Gastroesophageal sphincter (tissue), 4 donors: ENCODE data around the gene ZNRF3. TPM values are rescaled to one million over a fixed set of nuclear protein-coding genes. Genes with fewer than 3 reads are reported as not detected.

Experiments used
- ATAC-seq: fragments of 150-250 bp; one replicate; pipeline ENCODE4 v1.9.1; 2016; ENCODE audit warnings: mild to moderate bottlenecking, moderate library complexity
- H3K27ac ChIP-seq, 4 donors: fragments of 200-600 bp; sonication (generic) in 3 of 4; 1 replicate in 3 of 4; 2 replicates in 1 of 4; pipeline ENCODE4 v1.5.1; 2016 to 2019
- H3K27me3 ChIP-seq: fragments of 200-600 bp; sonication (generic); one replicate; pipeline ENCODE4 v1.5.1; 2019
- H3K36me3 ChIP-seq, 2 donors: fragments of 200-600 bp; sonication (generic); one replicate each; pipeline ENCODE4 v1.5.1; 2019; ENCODE audit warnings: control low read depth in 1 of 2
- H3K4me1 ChIP-seq, 3 donors: fragments of 200-600 bp; sonication (generic); 1 replicate in 2 of 3; 2 replicates in 1 of 3; pipeline ENCODE4 v1.5.1; 2016 to 2019; ENCODE audit warnings: control low read depth in 2 of 3
- H3K4me3 ChIP-seq, 2 donors: fragments of 200-600 bp; sonication (generic); one replicate each; pipeline ENCODE4 v1.5.1; 2019; ENCODE audit warnings: mild to moderate bottlenecking in 1 of 2, moderate library complexity in 1 of 2
- H3K9me3 ChIP-seq, 3 donors: fragments of 200-600 bp; sonication (generic); one replicate each; pipeline ENCODE4 v1.5.1; 2017 to 2019; ENCODE audit warnings: control low read depth in 2 of 3
- CTCF ChIP-seq, 4 experiments: fragments of 200-600 bp in 2 of 4; fragments of 450-650 bp in 2 of 4; sonication (generic) in 1 of 4; IDR thresholded peaks; one replicate each; pipeline ENCODE4 v1.5.1; 2017 to 2019; ENCODE audit warnings: antibody characterized with exemption in 4 of 4, mild to moderate bottlenecking in 2 of 4, moderate library complexity in 2 of 4
- EP300 ChIP-seq: sonication (generic); formaldehyde crosslinking; IDR thresholded peaks from one replicate; pipeline ENCODE4 v1.6.1; 2017; ENCODE audit warnings: antibody characterized with exemption, mild to moderate bottlenecking
- POLR2A ChIP-seq, 2 donors: fragments of 450-650 bp; IDR thresholded peaks; one replicate each; pipeline ENCODE4 v1.6.1; 2017; ENCODE audit warnings: antibody characterized with exemption in 2 of 2, mild to moderate bottlenecking in 2 of 2, moderate library complexity in 1 of 2
- POLR2AphosphoS5 ChIP-seq: sonication (generic); formaldehyde crosslinking; IDR thresholded peaks from one replicate; pipeline ENCODE4 v1.6.1; 2017; ENCODE audit warnings: antibody characterized with exemption
- WGBS, 2 donors: methylation state at CpG; one replicate each; pipeline ENCODE4 v1.1.5; 2018; ENCODE audit warnings: low coverage in 1 of 2; 5-methylcytosine and 5-hydroxymethylcytosine counted together
- total RNA-seq, 4 donors: library from RNA; depleted of rRNA; stranded (reverse); fragments of >200 nt; gene quantifications; one replicate each; pipeline ENCODE4 v1.1.0, GENCODE V29; 2016

The ZNRF3 gene
- total RNA-seq, 4 donors from 2014 or later, result 14.8 to 27.7 (median 19.8) TPM

- no peak overlapping the region for H3K27ac ChIP-seq
- no peak for TF ChIP-seq EP300
- TF ChIP-seq POLR2AphosphoS5, result no peak
- TF ChIP-seq CTCF (IDR thresholded peaks at IDR 0.05), result no peak
- TF ChIP-seq POLR2A (IDR thresholded peaks at IDR 0.05), result no peak
- 74 to 80% methylated on average over 1 to 6 of the region's 7 CpGs for WGBS, 2 donors
- ATAC-seq, result no peak
- no peaks in the 10 kb centered on the region for H3K9me3 ChIP-seq
- no peak overlapping the region for H3K4me3 ChIP-seq
- no peaks in the 10 kb centered on the region for H3K36me3 ChIP-seq
- peaks cover 0 to 12% (median 4%) of the 10 kb centered on the region in 3 donors for H3K4me1 ChIP-seq
- no peaks in the 10 kb centered on the region for H3K27me3 ChIP-seq
Measured at GRCh38 chr22:28999510-28999909, 116.1 kb downstream of the ZNRF3 start.

- H3K27me3 ChIP-seq, result no peaks in the 10 kb centered on the region
- H3K4me1 ChIP-seq, result peaks cover 0 to 18% (median 7%) of the 10 kb centered on the region in 3 donors
- no peaks in the 10 kb centered on the region for H3K9me3 ChIP-seq
- no peak for TF ChIP-seq POLR2AphosphoS5
- no peak for TF ChIP-seq CTCF (IDR thresholded peaks at IDR 0.05)
- TF ChIP-seq EP300, result no peak
- no peak for TF ChIP-seq POLR2A (IDR thresholded peaks at IDR 0.05)
- ATAC-seq, result no peak
- 37 to 50% methylated on average over 1 of the region's 1 CpG for WGBS, 2 donors
- H3K27ac ChIP-seq, result no peak overlapping the region
- H3K4me3 ChIP-seq, result no peak overlapping the region
- H3K36me3 ChIP-seq, result no peaks in the 10 kb centered on the region
Measured at GRCh38 chr22:28999919-29000556, 116.7 kb downstream of the ZNRF3 start.

GRCh38 chr22:29000641-29001040, 117.3 kb downstream of the ZNRF3 start:
- TF ChIP-seq POLR2AphosphoS5, result no peak
- no peak for TF ChIP-seq POLR2A (IDR thresholded peaks at IDR 0.05)
- TF ChIP-seq CTCF (IDR thresholded peaks at IDR 0.05), result no peak
- TF ChIP-seq EP300, result no peak
- Histone ChIP-seq H3K4me1 (peaks cover 0 to 24% (median 11%) of the 10 kb centered on the region in 3 donors), H3K27ac (no peak overlapping the region), H3K27me3 (no peaks in the 10 kb centered on the region), H3K36me3 (no peaks in the 10 kb centered on the region), H3K4me3 (no peak overlapping the region), H3K9me3 (no peaks in the 10 kb centered on the region)
- ATAC-seq, result no peak
- 98% methylated on average over 5 of the region's 5 CpGs; no CpG with 5 or more reads in 1 of the 2 donors for WGBS, 2 donors

GRCh38 chr22:29002603-29003002, 119.2 kb downstream of the ZNRF3 start:
- WGBS, 2 donors, result 87 to 95% methylated on average over 4 of the region's 4 CpGs
- H3K27me3 ChIP-seq, result no peaks in the 10 kb centered on the region
- H3K36me3 ChIP-seq, result no peaks in the 10 kb centered on the region
- no peak for ATAC-seq
- H3K4me1 ChIP-seq, result peaks cover 0 to 27% (median 11%) of the 10 kb centered on the region in 3 donors
- TF ChIP-seq EP300 (no peak), CTCF (IDR thresholded peaks at IDR 0.05) (no peak), POLR2AphosphoS5 (no peak), POLR2A (IDR thresholded peaks at IDR 0.05) (no peak)
- H3K9me3 ChIP-seq, result no peaks in the 10 kb centered on the region
- no peak overlapping the region for H3K27ac ChIP-seq
- H3K4me3 ChIP-seq, result no peak overlapping the region

GRCh38 chr22:29003552-29003951, 120.2 kb downstream of the ZNRF3 start:
- H3K36me3 ChIP-seq, result no peaks in the 10 kb centered on the region
- 93 to 97% methylated on average over 2 to 4 of the region's 4 CpGs for WGBS, 2 donors
- no peaks in the 10 kb centered on the region for H3K9me3 ChIP-seq
- H3K4me1 ChIP-seq, result peaks cover 0 to 27% (median 11%) of the 10 kb centered on the region in 3 donors
- ATAC-seq, result no peak
- H3K4me3 ChIP-seq, result no peak overlapping the region
- no peaks in the 10 kb centered on the region for H3K27me3 ChIP-seq
- TF ChIP-seq EP300 (no peak), CTCF (IDR thresholded peaks at IDR 0.05) (no peak), POLR2A (IDR thresholded peaks at IDR 0.05) (no peak)
- H3K27ac ChIP-seq, result no peak overlapping the region
